ENCODE measurements around the gene SNCAIP.

SNCAIP gene

GRCh38 chr5:122301016-122301415 is 11.0 kb upstream of the SNCAIP start:
- peaks cover 5% of the 10 kb centered on the region; the same call in 1 of the 2 replicates for H3K4me1 ChIP-seq (ENCODE audit: insufficient read depth, low read length)
- H3K9me3 ChIP-seq (ENCODE audit: control insufficient read depth, insufficient read depth, low read length), result no peaks in the 10 kb centered on the region
- no peak overlapping the region for H3K9ac ChIP-seq (ENCODE audit: low read depth, low read length)
- H3K36me3 ChIP-seq (ENCODE audit: insufficient read depth, low read length), result no peaks in the 10 kb centered on the region

- Histone ChIP-seq H3K4me1 (ENCODE audit: insufficient read depth, low read length) (no peaks in the 10 kb centered on the region), H3K9me3 (ENCODE audit: control insufficient read depth, insufficient read depth, low read length) (no peaks in the 10 kb centered on the region), H3K9ac (ENCODE audit: low read depth, low read length) (no peak overlapping the region), H3K36me3 (ENCODE audit: insufficient read depth, low read length) (no peaks in the 10 kb centered on the region)
Measured at GRCh38 chr5:122304471-122305215, 7.4 kb upstream of the SNCAIP start.

GRCh38 chr5:122306461-122306860 is 5.6 kb upstream of the SNCAIP start:
- no peaks in the 10 kb centered on the region for H3K36me3 ChIP-seq (ENCODE audit: insufficient read depth, low read length)
- no peaks in the 10 kb centered on the region for H3K4me1 ChIP-seq (ENCODE audit: insufficient read depth, low read length)
- H3K9ac ChIP-seq (ENCODE audit: low read depth, low read length), result no peak overlapping the region

GRCh38 chr5:122310889-122311288 is 1.1 kb upstream of the SNCAIP start:
- Histone ChIP-seq H3K4me1 (ENCODE audit: insufficient read depth, low read length) (peaks cover 7% of the 10 kb centered on the region), H3K9ac (ENCODE audit: low read depth, low read length) (no peak overlapping the region; the same call in 1 of the 2 replicates), H3K9me3 (ENCODE audit: control insufficient read depth, insufficient read depth, low read length) (no peaks in the 10 kb centered on the region), H3K36me3 (ENCODE audit: insufficient read depth, low read length) (no peaks in the 10 kb centered on the region)

More at GRCh38 chr5:122306461-122306860, 5.6 kb upstream of the SNCAIP start:
- no peaks in the 10 kb centered on the region for H3K9me3 ChIP-seq (ENCODE audit: control insufficient read depth, insufficient read depth, low read length)

- H3K9me3 ChIP-seq (ENCODE audit: control insufficient read depth, insufficient read depth, low read length), result no peaks in the 10 kb centered on the region
- H3K9ac ChIP-seq (ENCODE audit: low read depth, low read length), result peak overlapping the region; percentile 88
- peaks cover 7% of the 10 kb centered on the region for H3K4me1 ChIP-seq (ENCODE audit: insufficient read depth, low read length)
- no peaks in the 10 kb centered on the region for H3K36me3 ChIP-seq (ENCODE audit: insufficient read depth, low read length)
Measured at GRCh38 chr5:122311497-122311960, 508 bp upstream of the SNCAIP start.

- H3K9ac ChIP-seq (ENCODE audit: low read depth, low read length), result peak overlapping the region; percentile 88
- H3K4me1 ChIP-seq (ENCODE audit: insufficient read depth, low read length), result peaks cover 7% of the 10 kb centered on the region
- H3K36me3 ChIP-seq (ENCODE audit: insufficient read depth, low read length), result no peaks in the 10 kb centered on the region
- no peaks in the 10 kb centered on the region for H3K9me3 ChIP-seq (ENCODE audit: control insufficient read depth, insufficient read depth, low read length)
Measured at GRCh38 chr5:122312591-122313406, 762 bp downstream of the SNCAIP start.

- no peak overlapping the region for H3K9ac ChIP-seq (ENCODE audit: low read depth, low read length)
- no peaks in the 10 kb centered on the region for H3K9me3 ChIP-seq (ENCODE audit: control insufficient read depth, insufficient read depth, low read length)
- H3K36me3 ChIP-seq (ENCODE audit: insufficient read depth, low read length), result no peaks in the 10 kb centered on the region
- H3K4me1 ChIP-seq (ENCODE audit: insufficient read depth, low read length), result peaks cover 7% of the 10 kb centered on the region
Measured at GRCh38 chr5:122314036-122314435, 2.0 kb downstream of the SNCAIP start.

- Histone ChIP-seq H3K9me3 (ENCODE audit: control insufficient read depth, insufficient read depth, low read length) (no peaks in the 10 kb centered on the region), H3K9ac (ENCODE audit: low read depth, low read length) (no peak overlapping the region), H3K4me1 (ENCODE audit: insufficient read depth, low read length) (peaks cover 7% of the 10 kb centered on the region), H3K36me3 (ENCODE audit: insufficient read depth, low read length) (no peaks in the 10 kb centered on the region)
Measured at GRCh38 chr5:122315521-122315920, 3.5 kb downstream of the SNCAIP start.

GRCh38 chr5:122316656-122317055 is 4.6 kb downstream of the SNCAIP start:
- Histone ChIP-seq H3K9me3 (ENCODE audit: control insufficient read depth, insufficient read depth, low read length) (no peaks in the 10 kb centered on the region), H3K4me1 (ENCODE audit: insufficient read depth, low read length) (peaks cover 7% of the 10 kb centered on the region), H3K36me3 (ENCODE audit: insufficient read depth, low read length) (no peaks in the 10 kb centered on the region), H3K9ac (ENCODE audit: low read depth, low read length) (no peak overlapping the region)

GRCh38 chr5:122319897-122320296 is 7.9 kb downstream of the SNCAIP start:
- Histone ChIP-seq H3K4me1 (ENCODE audit: insufficient read depth, low read length) (peaks cover 6% of the 10 kb centered on the region; the same call in 1 of the 2 replicates), H3K9ac (ENCODE audit: low read depth, low read length) (no peak overlapping the region), H3K9me3 (ENCODE audit: control insufficient read depth, insufficient read depth, low read length) (no peaks in the 10 kb centered on the region), H3K36me3 (ENCODE audit: insufficient read depth, low read length) (no peaks in the 10 kb centered on the region)

GRCh38 chr5:122321921-122322320 is 9.9 kb downstream of the SNCAIP start:
- no peaks in the 10 kb centered on the region for H3K9me3 ChIP-seq (ENCODE audit: control insufficient read depth, insufficient read depth, low read length)
- H3K36me3 ChIP-seq (ENCODE audit: insufficient read depth, low read length), result no peaks in the 10 kb centered on the region
- H3K9ac ChIP-seq (ENCODE audit: low read depth, low read length), result no peak overlapping the region
- H3K4me1 ChIP-seq (ENCODE audit: insufficient read depth, low read length), result peaks cover 6% of the 10 kb centered on the region; the same call in 1 of the 2 replicates

- Histone ChIP-seq H3K36me3 (ENCODE audit: insufficient read depth, low read length) (no peaks in the 10 kb centered on the region), H3K9me3 (ENCODE audit: control insufficient read depth, insufficient read depth, low read length) (no peaks in the 10 kb centered on the region), H3K4me1 (ENCODE audit: insufficient read depth, low read length) (peaks cover 6% of the 10 kb centered on the region; the same call in 1 of the 2 replicates), H3K9ac (ENCODE audit: low read depth, low read length) (no peak overlapping the region)
Measured at GRCh38 chr5:122322801-122323548, 10.9 kb downstream of the SNCAIP start.

- no peaks in the 10 kb centered on the region for H3K9me3 ChIP-seq (ENCODE audit: control insufficient read depth, insufficient read depth, low read length)
- H3K36me3 ChIP-seq (ENCODE audit: insufficient read depth, low read length), result no peaks in the 10 kb centered on the region
- peaks cover 6% of the 10 kb centered on the region; the same call in 1 of the 2 replicates for H3K4me1 ChIP-seq (ENCODE audit: insufficient read depth, low read length)
- no peak overlapping the region for H3K9ac ChIP-seq (ENCODE audit: low read depth, low read length)
Measured at GRCh38 chr5:122323738-122324137, 11.7 kb downstream of the SNCAIP start.

GRCh38 chr5:122327110-122327509 is 15.1 kb downstream of the SNCAIP start:
- H3K9me3 ChIP-seq (ENCODE audit: control insufficient read depth, insufficient read depth, low read length), result no peaks in the 10 kb centered on the region
- H3K36me3 ChIP-seq (ENCODE audit: insufficient read depth, low read length), result no peaks in the 10 kb centered on the region
- no peak overlapping the region for H3K9ac ChIP-seq (ENCODE audit: low read depth, low read length)
- peaks cover 6% of the 10 kb centered on the region; the same call in 1 of the 2 replicates for H3K4me1 ChIP-seq (ENCODE audit: insufficient read depth, low read length)

Data from ES-I3 (cell line).